GM21390 (cell line): ENCODE measurements around the gene MRPS23.

ENCODE experiments used
- ATAC-seq: cut with Tn5 transposase; IDR thresholded peaks from one replicate; pipeline ENCODE4 v1.9.1; 2021; ENCODE audit not compliant: unreplicated experiment

MRPS23 gene

DNA sequence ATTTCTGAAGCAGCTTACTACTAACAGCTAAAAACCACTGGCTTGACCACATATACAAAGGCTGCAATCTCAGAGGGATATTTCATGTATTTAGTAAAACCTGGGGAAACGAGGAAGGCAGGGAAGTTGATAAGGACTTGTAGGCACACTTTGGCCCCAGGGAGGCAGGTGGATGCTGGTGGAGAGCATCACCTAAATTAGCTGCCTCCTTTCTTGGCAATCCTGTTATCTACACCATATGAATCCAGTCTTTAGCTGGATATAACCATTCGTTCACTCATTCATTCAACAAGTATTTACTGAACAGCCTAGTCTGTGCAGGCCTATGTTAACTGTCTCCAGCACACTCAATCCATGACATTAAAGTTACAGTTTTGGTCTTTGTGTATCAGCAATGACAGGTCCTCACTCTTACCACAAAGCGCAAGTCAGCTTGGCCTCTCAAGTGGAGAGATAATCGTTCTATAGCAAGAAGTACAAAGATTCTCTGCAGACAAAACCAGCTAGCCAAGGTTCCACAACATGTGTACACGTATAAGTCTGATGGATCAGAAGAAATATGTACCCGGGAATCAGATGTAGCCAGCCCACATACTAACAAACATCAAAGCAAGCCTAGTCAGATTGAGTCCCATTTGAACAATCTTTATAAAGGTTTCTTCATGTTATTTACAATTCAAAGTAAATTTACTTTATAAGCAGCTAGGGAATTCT lies 10.8 kb downstream of the MRPS23 start:
- ATAC-seq: no peak

GRCh38 chr17:57838453-57838852 lies 11.4 kb downstream of the MRPS23 start:
- ATAC-seq: no peak

DNA sequence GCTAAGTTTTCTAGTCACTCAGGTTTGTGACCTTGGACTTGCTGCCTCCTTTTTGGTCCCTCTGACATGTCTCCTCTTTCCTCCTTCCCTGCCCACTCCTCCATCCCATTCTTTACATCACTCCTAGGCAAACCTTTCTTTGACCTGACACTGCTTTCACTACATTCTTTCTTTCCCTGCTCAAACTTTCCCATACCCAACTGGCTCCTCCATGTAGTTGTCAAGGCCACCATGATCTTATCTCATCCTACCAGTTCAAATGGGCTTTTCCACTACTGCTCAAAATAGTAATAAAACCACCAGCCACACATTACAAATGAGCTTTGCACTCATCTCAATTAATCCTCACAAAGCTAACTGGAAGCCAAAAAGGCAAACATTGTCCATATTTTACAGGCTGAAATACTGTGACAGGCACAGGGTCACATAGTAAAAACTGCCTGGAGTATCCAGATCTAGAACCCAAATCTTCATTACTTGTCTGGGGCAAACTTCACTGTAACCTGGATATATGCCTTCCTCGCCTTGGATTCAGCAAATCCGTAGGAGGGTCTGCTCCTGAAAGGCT lies 14.4 kb downstream of the MRPS23 start:
- ATAC-seq: no peak

GRCh38 chr17:57834146-57834741 lies 15.6 kb downstream of the MRPS23 start:
- no peak for ATAC-seq

DNA sequence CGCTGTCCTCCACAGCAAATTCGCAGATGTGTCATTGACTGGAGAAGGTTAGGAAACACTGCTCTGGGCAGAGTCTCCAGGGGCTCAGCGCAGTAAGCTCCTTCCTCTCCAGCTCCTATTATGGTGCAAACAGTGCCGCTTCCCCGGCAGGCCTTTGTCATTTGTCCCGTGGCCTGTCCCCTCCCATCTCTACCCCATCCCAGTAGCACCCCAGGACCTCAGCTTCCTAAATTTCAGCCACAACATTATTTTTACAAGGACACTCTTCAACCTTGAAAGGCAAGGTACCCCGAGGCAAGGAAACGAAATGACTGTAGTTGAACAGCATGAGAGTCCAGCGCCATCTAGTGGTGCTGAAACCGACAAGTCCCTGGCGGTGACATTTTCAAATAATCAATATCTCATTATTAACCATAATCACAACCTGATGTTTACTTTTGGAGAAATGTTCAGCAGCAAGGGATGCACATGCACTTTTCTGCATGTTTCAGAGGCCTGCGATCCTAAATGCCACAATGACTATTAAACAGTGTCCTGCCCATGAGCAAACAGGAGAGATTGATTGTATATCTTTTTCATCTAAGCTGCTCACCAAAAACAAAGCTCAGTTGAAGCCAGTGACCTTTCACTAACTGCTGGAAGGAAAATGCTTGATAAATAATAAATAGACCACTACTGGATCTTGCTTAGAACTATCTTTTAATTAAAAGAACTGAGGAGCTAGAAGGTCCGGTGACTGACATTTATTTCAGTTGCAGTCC lies 16.5 kb downstream of the MRPS23 start:
- peak; percentile 67 for ATAC-seq

- ATAC-seq: no peak
These were observed 17.3 kb downstream of the MRPS23 start for GRCh38 chr17:57832314-57833178.

GRCh38 chr17:57830880-57831279 lies 19.0 kb downstream of the MRPS23 start:
- no peak for ATAC-seq

DNA sequence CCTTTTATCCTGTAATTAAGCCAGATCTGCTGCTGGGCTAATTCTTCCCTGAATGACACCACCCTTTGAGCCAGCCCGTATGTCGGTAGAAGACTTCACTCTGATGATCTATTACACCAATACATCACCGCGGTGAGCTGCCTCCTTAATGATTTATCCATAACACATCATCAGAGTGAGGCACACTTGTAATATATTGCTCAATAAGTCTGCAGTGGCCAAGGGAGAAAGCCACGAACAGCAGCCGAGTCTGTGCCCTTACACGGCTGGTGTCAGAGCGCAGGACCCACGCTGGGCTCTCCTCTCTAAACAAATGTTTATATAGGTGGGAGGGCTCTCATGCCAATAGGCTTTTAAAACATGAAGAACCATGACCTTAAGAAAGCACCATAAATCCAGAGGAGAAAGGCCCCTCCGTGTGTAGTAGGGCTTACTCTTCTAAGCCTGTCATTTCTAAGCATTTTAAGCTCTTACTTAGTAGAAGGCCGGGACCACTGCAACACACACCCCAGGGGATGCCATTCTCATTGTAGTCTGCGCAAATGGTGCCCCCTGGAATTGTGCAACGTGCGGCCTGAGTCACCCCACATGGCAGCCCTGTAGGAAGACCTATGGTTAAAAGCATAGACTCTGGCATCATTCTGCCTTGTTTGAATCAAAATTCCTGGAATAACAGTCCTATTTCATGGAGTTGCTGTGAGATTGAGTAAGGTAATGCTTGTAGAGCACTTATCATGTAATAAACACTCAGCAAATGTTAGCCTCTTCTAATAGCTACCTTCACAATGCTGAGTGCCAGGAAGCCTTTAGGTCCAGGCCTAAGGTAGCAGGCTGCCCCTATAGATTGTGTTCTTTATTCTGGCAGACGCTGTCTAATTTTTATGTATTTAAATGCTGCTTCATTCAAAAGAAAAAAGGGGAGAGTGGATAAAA lies 26.1 kb downstream of the MRPS23 start:
- no peak for ATAC-seq

DNA sequence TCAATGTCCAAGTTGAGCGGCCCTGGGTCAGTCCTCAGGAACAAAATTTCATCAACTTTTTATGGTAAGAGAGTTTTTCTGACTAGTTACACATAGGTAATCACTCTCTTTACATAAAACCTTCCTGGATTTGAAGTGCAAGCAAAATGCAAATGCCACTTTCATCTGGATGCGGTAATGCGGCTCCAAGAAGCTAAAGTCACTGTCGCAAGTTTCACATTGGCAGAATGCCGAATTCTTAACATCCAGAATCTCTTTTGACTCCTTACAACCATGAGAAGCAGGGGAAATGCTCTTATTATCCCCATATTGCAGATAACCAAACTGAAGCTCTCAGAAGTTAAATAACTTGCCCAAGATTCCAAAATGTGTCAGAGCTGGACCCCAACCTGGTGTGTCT lies 30.0 kb downstream of the MRPS23 start:
- ATAC-seq: no peak

DNA sequence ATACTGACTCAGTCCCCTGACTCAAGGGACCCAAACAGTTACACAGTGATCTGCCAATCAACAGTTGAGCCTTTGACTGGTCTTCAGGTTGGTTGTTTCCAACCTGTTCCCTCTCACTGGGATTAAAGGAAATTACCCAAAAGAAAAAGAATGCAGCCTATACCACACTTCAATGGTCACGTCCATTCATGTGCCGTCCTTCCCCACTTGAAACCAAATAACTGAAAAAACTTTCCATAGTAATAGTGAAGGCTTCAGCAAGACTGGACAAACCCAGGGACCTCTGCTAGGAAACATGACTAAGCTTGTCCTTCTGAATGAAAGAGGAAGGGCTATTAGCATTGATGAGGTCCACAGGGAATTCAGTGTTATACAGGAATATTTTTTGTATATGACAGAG lies 30.6 kb downstream of the MRPS23 start:
- ATAC-seq: no peak

GRCh38 chr17:57818066-57818465 lies 31.8 kb downstream of the MRPS23 start:
- no peak for ATAC-seq

DNA sequence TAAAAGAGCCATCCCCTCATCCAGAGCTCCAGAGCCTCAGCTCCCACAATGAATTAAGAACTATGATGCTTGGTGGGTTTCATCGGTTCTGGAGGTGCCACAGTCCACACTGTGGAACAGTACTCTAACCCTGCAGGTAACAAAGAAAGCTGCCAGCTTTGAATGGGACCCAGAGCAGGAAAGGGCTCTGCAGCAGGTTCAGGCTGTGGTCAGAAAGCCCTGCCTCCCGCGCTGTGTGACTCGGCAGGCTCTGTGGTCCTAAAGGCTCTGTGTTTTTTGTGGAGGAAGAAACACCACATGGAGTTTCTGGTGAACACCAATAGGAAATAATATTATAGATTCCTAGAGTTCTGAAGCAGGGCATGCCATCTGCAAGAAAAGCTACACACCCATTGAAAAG lies 32.5 kb downstream of the MRPS23 start:
- ATAC-seq: no peak

- no peak for ATAC-seq
These were observed 35.4 kb downstream of the MRPS23 start for GRCh38 chr17:57814421-57814820.

DNA sequence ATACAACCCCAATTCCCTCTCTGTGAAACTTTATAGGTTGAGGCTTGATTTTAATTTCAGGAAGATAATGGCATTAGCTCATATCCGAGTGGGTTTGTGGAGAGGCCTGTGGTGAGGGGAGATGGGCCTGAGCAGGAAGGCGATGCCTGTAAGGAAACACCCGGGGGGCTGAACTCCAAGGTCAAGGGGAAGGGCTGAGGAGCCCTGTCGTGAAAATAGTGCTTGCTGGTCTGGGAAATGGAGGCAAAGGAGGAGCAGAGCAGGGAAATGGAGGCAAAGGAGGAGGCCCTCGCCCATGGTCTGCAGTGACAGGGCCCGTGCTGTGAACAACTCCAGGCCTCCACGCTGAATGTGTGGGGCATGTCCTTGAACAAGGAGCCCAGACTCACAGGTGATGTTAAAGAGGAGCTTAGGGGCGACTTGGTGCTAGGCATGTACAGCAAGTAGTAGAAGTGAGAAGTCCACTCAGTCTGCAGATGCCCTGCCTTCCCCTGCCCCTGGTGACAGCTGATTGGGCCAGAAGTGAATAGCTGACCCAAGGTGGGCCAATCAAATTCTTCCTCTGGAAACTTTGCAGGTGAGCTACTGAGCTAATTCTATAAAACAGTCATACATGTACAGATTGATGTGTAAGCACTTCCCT lies 38.1 kb downstream of the MRPS23 start:
- no peak for ATAC-seq

- no peak for ATAC-seq
These were observed 38.9 kb downstream of the MRPS23 start for GRCh38 chr17:57810721-57811637.

DNA sequence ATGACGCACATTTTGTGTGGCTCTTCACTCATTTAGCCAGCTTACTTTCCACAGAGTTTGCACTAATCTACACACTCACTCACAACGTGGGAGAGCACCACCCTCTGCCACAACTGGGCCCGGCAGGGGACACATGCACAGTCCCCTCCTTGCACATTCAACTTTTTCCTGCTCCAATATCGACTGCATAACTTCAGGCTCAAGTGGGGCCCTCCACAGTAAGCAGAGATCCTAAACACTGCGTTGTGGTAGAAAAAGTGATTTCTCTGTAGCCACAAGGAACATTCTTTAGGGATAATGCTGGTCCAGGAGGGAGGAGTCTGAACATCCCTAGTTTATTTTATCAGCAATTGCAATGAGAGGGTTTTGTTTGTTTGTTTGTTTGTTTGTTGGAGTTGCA lies 40.0 kb downstream of the MRPS23 start:
- ATAC-seq: no peak

- ATAC-seq: no peak
These were observed 41.0 kb downstream of the MRPS23 start for GRCh38 chr17:57808882-57809281.

DNA sequence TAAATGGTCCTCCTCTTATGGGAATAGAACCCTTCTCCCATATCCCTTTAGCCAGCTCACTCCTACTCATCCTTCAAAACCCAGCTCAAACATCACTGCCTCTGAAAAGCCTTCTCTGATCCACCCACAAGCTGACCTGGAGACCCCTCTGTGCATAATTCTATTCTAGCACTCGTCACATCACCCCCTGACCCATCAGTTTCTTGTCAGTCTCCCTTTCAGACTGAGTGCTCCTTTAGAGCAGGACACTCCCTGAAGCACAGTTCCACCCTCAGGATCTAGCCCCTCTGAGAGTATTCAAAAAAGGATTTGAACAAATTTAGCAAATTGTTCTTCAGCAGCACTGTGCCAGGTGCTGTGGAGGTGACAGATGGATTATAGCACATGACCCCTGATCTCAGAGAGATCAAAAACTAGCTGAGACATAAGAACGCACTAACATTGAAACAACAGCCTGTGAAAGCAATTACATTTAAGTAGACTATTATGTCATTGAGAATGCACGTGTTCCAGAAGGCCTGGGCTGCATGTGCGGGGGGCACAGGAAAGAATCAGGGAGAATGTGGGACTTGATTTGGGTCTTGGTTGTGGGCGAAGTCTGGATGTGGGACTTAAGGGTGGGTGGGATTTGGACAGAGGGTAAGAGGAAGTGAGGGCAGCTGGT lies 43.5 kb downstream of the MRPS23 start:
- no peak for ATAC-seq
